Cardiac muscle cell (in vitro differentiated cells and primary cell): Measurements from ENCODE around the gene ADGRL2. TPM values are rescaled to one million over a fixed set of nuclear protein-coding genes. Genes with fewer than 3 reads are reported as not detected.
A peak's percentile ranks its signal among the peaks of the same experiment; 100 is the strongest.

Source experiments
- DNase-seq, 2 donors: peaks; one replicate each; pipeline versions ENCODE4 v3.0.0 to v3.0.0-alpha.2; 2010 to 2017; ENCODE audit warnings: low read depth in 1 of 2, low spot score in 1 of 2
- H3K27ac ChIP-seq: fragments of 200-600 bp; sonication (generic); 2 replicates; pipeline ENCODE4 v1.5.1; 2016
- H3K27me3 ChIP-seq: fragments of 200-600 bp; sonication (generic); 2 replicates; pipeline ENCODE4 v1.6.0; 2016; ENCODE audit warnings: control low read depth
- H3K36me3 ChIP-seq: fragments of 200-600 bp; sonication (generic); 2 replicates; pipeline ENCODE4 v1.5.1; 2016; ENCODE audit warnings: control low read depth
- H3K4me1 ChIP-seq: fragments of 200-600 bp; sonication (generic); 2 replicates; pipeline ENCODE4 v1.8.1; 2017; ENCODE audit warnings: low read depth, mild to moderate bottlenecking, mixed run types
- H3K4me3 ChIP-seq: fragments of 200-600 bp; sonication (generic); 2 replicates; pipeline ENCODE4 v1.5.1; 2016; ENCODE audit warnings: mild to moderate bottlenecking
- H3K9me3 ChIP-seq: fragments of 200-600 bp; sonication (generic); 2 replicates; pipeline ENCODE4 v1.5.1; 2017; ENCODE audit warnings: low read depth, mild to moderate bottlenecking, control low read depth
- polyA plus RNA-seq: library from polyadenylated mRNA; unstranded; fragments of >200 nt; fragmentation: Nextera tagmentation; extraction: Ambion mirVana; gene quantifications from 2 replicates; pipeline ENCODE4 v1.2.1, GENCODE V29; 2016
- total RNA-seq: library from RNA; depleted of rRNA; stranded (reverse); fragments of >200 nt; gene quantifications from 2 replicates; pipeline ENCODE4 v1.2.3, GENCODE V29; 2016
- TF ChIP-seq, protein P1 (sequence below): IDR thresholded peaks from 2 replicates; pipeline ENCODE4 v1.5.1; 2012; ENCODE audit warnings: low read depth, mild to moderate bottlenecking, low read length

The ADGRL2 gene
- total and polyA plus RNA-seq, 2 experiments from 2014 or later, result 34.1 to 70.3 TPM

DNA sequence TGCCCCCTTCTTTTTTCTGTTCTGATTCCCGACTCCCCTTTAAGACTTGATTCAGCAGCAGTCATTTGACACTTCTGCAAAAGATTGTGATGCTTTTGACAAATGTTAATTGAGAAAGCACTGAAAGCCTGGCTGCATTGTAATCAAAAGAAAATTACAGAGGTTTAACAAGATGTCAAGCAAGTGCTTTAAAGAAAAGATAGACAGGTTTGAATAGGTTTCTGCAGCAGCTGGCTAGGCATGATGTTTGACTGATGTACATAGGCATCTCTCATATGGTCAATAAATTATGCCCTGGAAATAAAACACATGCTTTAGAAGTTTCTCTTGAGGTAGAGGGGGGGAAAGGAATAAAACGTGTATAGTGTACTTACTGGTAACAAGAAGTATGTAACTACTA is 147.8 kb downstream of the ADGRL2 start:
- TF ChIP-seq, protein P1, sequence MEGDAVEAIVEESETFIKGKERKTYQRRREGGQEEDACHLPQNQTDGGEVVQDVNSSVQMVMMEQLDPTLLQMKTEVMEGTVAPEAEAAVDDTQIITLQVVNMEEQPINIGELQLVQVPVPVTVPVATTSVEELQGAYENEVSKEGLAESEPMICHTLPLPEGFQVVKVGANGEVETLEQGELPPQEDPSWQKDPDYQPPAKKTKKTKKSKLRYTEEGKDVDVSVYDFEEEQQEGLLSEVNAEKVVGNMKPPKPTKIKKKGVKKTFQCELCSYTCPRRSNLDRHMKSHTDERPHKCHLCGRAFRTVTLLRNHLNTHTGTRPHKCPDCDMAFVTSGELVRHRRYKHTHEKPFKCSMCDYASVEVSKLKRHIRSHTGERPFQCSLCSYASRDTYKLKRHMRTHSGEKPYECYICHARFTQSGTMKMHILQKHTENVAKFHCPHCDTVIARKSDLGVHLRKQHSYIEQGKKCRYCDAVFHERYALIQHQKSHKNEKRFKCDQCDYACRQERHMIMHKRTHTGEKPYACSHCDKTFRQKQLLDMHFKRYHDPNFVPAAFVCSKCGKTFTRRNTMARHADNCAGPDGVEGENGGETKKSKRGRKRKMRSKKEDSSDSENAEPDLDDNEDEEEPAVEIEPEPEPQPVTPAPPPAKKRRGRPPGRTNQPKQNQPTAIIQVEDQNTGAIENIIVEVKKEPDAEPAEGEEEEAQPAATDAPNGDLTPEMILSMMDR, result no peak
- no peaks in the 10 kb centered on the region for H3K4me1 ChIP-seq

DNA sequence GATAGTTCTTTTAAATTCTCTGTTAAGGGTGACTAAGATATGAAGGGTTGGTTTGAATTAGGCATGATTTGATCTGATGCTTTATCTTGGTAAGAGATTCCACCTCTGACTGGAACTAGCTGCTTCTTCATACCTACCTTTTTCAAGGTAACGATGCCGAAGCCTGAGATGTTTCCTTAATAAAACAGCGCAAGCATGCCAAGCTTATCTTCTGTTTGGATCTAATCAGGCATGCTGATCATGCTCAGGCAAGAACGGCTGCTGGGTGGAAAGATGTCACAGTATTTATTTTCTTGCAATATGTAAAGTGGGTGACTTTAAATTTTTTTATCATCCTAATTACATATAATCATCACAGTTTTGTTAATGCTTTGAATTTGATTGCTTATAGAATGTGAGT is 148.7 kb downstream of the ADGRL2 start:
- Histone ChIP-seq H3K4me3 (no peak overlapping the region), H3K4me1 (no peaks in the 10 kb centered on the region), H3K27ac (peak overlapping the region; percentile 27), H3K9me3 (no peaks in the 10 kb centered on the region), H3K27me3 (no peaks in the 10 kb centered on the region), H3K36me3 (peaks cover 4% of the 10 kb centered on the region)
- TF ChIP-seq, protein P1, result no peak
- no peak for DNase-seq

More for the DNA sequence above, 147.8 kb downstream of the ADGRL2 start:
- H3K4me3 ChIP-seq, result no peak overlapping the region
- H3K36me3 ChIP-seq, result peaks cover 4% of the 10 kb centered on the region
- no peaks in the 10 kb centered on the region for H3K27me3 ChIP-seq
- H3K9me3 ChIP-seq, result no peaks in the 10 kb centered on the region
- no peak overlapping the region for H3K27ac ChIP-seq
- DNase-seq, result no peak

DNA sequence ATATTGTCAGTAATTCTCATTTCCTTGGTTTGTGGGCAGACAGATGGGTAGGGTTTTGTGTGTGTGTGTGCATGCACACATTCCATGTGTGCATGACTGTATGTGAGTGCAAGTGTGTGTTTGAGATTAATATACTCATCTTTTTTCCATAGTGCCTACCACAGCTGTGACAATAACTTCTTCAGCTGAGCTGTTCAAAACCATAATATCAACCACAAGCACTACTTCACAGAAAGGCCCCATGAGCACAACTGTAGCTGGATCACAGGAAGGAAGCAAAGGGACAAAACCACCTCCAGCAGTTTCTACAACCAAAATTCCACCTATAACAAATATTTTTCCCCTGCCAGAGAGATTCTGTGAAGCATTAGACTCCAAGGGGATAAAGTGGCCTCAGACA is 149.3 kb downstream of the ADGRL2 start:
- Histone ChIP-seq H3K9me3 (no peaks in the 10 kb centered on the region), H3K4me3 (no peak overlapping the region), H3K4me1 (no peaks in the 10 kb centered on the region), H3K27me3 (no peaks in the 10 kb centered on the region), H3K36me3 (peaks cover 4% of the 10 kb centered on the region), H3K27ac (peak overlapping the region; percentile 27)
- TF ChIP-seq, protein P1, result no peak
- DNase-seq, result no peak

DNA sequence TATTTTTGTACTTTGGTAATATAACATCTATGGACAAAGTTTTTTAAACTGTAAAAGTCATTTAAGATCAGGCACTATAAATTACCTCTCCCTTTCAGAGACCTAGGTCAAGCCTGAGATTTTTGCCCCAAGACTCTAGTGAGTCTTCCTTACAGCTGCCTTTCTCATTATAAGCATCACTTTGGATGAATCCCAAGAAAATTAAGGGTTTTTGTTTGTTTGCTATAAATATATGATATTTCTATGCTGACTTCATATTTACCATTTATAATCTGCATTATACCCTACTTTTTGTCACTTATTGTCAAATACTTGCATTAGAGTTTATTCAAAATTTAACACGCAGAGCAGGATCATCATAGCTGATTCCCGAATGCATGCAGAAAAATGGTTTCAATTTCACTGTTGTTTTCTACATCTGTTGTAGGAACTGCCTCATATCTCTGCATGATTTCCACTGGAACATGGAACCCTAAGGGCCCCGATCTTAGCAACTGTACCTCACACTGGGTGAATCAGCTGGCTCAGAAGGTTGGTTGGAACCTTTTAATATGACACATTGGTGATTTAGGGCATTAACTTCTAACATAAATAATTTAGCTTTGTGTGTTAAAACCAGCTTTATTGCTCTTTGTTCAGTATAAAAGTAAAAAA is 150.0 kb downstream of the ADGRL2 start:
- no peak overlapping the region for H3K27ac ChIP-seq

DNA sequence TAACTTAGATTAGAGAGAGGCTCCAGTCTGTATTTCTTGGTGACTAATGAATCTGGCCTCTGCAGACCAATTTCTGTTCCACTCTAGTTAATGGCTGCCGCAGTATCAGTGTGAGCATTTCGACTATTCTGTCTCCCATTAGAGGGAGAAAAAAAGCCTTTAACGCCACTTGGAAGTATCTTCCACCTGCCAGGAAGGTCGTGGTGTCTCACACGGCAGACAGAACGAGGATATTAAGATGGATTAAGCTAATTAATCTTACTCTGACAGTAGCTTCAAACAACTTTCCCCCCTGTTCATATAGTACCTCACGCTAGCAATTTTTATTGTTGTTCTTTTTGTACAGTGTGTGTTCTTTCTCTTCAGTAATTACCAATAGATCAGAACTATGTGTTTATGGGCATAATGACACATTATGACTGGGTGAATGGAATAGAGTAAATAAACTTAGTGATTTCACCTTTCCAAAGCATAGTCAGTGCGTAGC is 153.8 kb downstream of the ADGRL2 start:
- no peaks in the 10 kb centered on the region for H3K4me1 ChIP-seq
- H3K27me3 ChIP-seq, result no peaks in the 10 kb centered on the region
- TF ChIP-seq, protein P1, result no peak
- no peak for DNase-seq
- peaks cover 17% of the 10 kb centered on the region for H3K36me3 ChIP-seq
- H3K9me3 ChIP-seq, result no peaks in the 10 kb centered on the region
- no peak overlapping the region for H3K27ac ChIP-seq
- no peak overlapping the region for H3K4me3 ChIP-seq

More for the DNA sequence above, 150.0 kb downstream of the ADGRL2 start:
- H3K4me1 ChIP-seq, result no peaks in the 10 kb centered on the region
- DNase-seq, result no peak
- H3K27me3 ChIP-seq, result no peaks in the 10 kb centered on the region
- TF ChIP-seq, protein P1, result no peak
- peaks cover 9% of the 10 kb centered on the region for H3K36me3 ChIP-seq
- no peak overlapping the region for H3K4me3 ChIP-seq
- no peaks in the 10 kb centered on the region for H3K9me3 ChIP-seq
